Measurements from ENCODE around the gene MYH11. TPM values are rescaled to one million over a fixed set of nuclear protein-coding genes. Genes with fewer than 3 reads are reported as not detected.

MYH11 gene
- total and polyA plus RNA-seq, 10 of the 15 experiments (the other 5 are each of a cell fraction or from before 2014, with no cell fraction given) = 0.01 to 1.9 (median 0.13) TPM; not detected in 1

DNA sequence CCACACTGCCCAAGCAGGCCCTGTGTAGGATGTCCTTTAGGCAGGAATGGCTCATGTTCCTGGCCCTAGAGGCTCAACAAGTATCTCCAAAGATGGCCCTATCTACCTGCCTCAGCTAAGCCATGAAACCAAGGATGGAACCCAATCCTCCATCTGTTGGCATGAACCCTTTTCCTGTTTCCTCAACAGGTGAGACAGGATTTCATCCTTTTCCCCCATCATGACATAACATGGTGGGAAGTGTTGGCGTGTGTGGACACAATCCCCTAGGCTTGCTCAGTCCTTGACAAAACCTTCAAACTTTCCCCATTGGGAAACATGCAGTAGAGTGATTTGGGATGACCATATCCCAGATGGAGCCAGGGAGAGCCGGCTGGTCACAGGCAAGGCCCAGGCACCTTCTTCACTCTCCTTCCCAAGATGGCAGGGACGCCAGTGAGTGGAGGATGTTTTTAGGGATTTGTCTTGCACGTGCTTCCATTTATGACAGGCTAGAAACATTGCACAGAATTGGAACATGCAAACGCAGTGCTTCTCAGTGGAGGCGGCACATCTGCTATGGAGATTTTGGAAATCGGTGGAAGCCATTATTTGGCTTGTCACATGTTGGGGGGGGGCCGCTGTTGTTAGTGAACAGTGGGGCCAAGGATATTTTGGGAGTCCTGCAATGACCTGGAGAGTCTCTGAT is 77.0 kb downstream of the MYH11 start:
- no peak for DNase-seq (ENCODE audit: low read depth, low spot score)

More for the DNA sequence above, 77.0 kb downstream of the MYH11 start:
- Histone ChIP-seq H3K79me2 (ENCODE audit: control insufficient read depth, insufficient read depth, low read length) (no peaks in the 10 kb centered on the region), H3K4me3 (no peak overlapping the region), H3K27ac (ENCODE audit: control insufficient read depth, insufficient read depth) (no peak overlapping the region), H4K20me1 (ENCODE audit: control insufficient read depth, insufficient read depth) (no peaks in the 10 kb centered on the region), H3K36me3 (ENCODE audit: control insufficient read depth in 2 of 2, insufficient read depth in 2 of 2, low read length in 1 of 2) (no peaks in the 10 kb centered on the region), H2AFZ (ENCODE audit: control insufficient read depth, low read depth, low read length) (no peak overlapping the region), H3K9ac (ENCODE audit: control insufficient read depth, insufficient read depth, low read length) (no peak overlapping the region), H3K4me2 (ENCODE audit: control insufficient read depth, insufficient read depth) (no peak overlapping the region), H3K27me3 (replicated peaks in 1 of 2; ENCODE audit: control insufficient read depth in 2 of 2, insufficient read depth in 2 of 2, low read length in 1 of 2) (no peaks in the 10 kb centered on the region; a peak in 1 of 4 replicates), H3K4me1 (ENCODE audit: control insufficient read depth, insufficient read depth, low read length) (no peaks in the 10 kb centered on the region), H3K9me3 (replicated peaks; ENCODE audit: control insufficient read depth, insufficient read depth, low read length) (no peaks in the 10 kb centered on the region)
- FAIRE-seq (no peak), ATAC-seq (no peak)
- ChIA-PET CTCF (no interaction called here), SMC1A (ENCODE audit: uncharacterized antibody, unreplicated experiment) (no interaction called here), POLR2A (no interaction called here), RAD21 (ENCODE audit: unreplicated experiment) (no interaction called here)
- TF ChIP-seq BRCA1 (IDR thresholded peaks at IDR 0.05; ENCODE audit: low read depth, low read length) (no peak), NR2F1 (conservative IDR thresholded peaks at IDR 0.05) (no peak), EED (IDR thresholded peaks at IDR 0.05; ENCODE audit: low read depth) (no peak), SUPT20H (IDR thresholded peaks at IDR 0.05; ENCODE audit: borderline replicate concordance, control insufficient read depth, low read depth, low read length) (no peak), TBL1XR1 (IDR thresholded peaks at IDR 0.05; ENCODE audit: low read depth, low read length) (no peak), RB1 (IDR thresholded peaks at IDR 0.05; ENCODE audit: borderline replicate concordance) (no peak), SMC3 (IDR thresholded peaks at IDR 0.05; ENCODE audit: borderline replicate concordance, low read length) (no peak), TARDBP (IDR thresholded peaks at IDR 0.05; ENCODE audit: borderline replicate concordance) (no peak), ASH2L (IDR thresholded peaks at IDR 0.05; ENCODE audit: borderline replicate concordance, low read depth) (no peak), ZBED1 (IDR thresholded peaks at IDR 0.05; ENCODE audit: borderline replicate concordance) (no peak), ETV6 (conservative IDR thresholded peaks at IDR 0.05 in 1 of 2, IDR thresholded peaks at IDR 0.05 in 1 of 2; ENCODE audit: borderline replicate concordance in 1 of 2, low read depth in 1 of 2) (no peak), ZNF207 (IDR thresholded peaks at IDR 0.05; ENCODE audit: borderline replicate concordance) (no peak), NR2C2 (IDR thresholded peaks at IDR 0.05; ENCODE audit: borderline replicate concordance, control insufficient read depth, insufficient read length, low read depth) (no peak)
- TF ChIP-seq, protein P1, sequence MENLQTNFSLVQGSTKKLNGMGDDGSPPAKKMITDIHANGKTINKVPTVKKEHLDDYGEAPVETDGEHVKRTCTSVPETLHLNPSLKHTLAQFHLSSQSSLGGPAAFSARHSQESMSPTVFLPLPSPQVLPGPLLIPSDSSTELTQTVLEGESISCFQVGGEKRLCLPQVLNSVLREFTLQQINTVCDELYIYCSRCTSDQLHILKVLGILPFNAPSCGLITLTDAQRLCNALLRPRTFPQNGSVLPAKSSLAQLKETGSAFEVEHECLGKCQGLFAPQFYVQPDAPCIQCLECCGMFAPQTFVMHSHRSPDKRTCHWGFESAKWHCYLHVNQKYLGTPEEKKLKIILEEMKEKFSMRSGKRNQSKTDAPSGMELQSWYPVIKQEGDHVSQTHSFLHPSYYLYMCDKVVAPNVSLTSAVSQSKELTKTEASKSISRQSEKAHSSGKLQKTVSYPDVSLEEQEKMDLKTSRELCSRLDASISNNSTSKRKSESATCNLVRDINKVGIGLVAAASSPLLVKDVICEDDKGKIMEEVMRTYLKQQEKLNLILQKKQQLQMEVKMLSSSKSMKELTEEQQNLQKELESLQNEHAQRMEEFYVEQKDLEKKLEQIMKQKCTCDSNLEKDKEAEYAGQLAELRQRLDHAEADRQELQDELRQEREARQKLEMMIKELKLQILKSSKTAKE (IDR thresholded peaks at IDR 0.05; ENCODE audit: low read depth, poor library complexity, severe bottlenecking) = no peak
- TF ChIP-seq, protein P2, sequence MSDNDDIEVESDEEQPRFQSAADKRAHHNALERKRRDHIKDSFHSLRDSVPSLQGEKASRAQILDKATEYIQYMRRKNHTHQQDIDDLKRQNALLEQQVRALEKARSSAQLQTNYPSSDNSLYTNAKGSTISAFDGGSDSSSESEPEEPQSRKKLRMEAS (IDR thresholded peaks at IDR 0.05; ENCODE audit: low read depth, low read length) = no peak
- WGBS (ENCODE audit: insufficient coverage, insufficient replicate concordance, low lambda C conversion rate, missing lambda C conversion rate) = 52% methylated on average over 8 of the region's 8 CpGs
- BruUV-seq (replicated peaks) = no TSS peak
- in situ Hi-C loops (cut with MboI) (loop anchor here (5.0 kb wide), 1 partner anchor 407 kb away; no protein-coding TSS in a partner anchor), intact Hi-C loops (cut with micrococcal nuclease; ENCODE audit: unreplicated experiment) (no loop called here)
